Bronchial epithelial cell (primary cell): ENCODE measurements around the gene MT1X. TPM values are rescaled to one million over a fixed set of nuclear protein-coding genes. Genes with fewer than 3 reads are reported as not detected.

Experiments
- DNase-seq: peaks from one replicate; pipeline ENCODE4 v3.0.0-alpha.2; 2010; ENCODE audit warnings: low read depth
- FAIRE-seq: peaks from 2 replicates; lab custom pipeline; 2011; peaks lifted over from hg19 to GRCh38; lab: Jason Lieb, UNC
- H3K27me3 ChIP-seq: 2 replicates; pipeline ENCODE4 v1.5.1; 2011; ENCODE audit warnings: low read length; ENCODE audit not compliant: control insufficient read depth, insufficient read depth
- H3K36me3 ChIP-seq: 2 replicates; pipeline ENCODE4 v1.5.1; 2011; ENCODE audit warnings: low read length; ENCODE audit not compliant: control insufficient read depth, insufficient read depth
- H3K4me3 ChIP-seq: 2 replicates; pipeline ENCODE4 v1.5.1; 2011; ENCODE audit warnings: mild to moderate bottlenecking, low read depth, low read length, control low read depth
- CTCF ChIP-seq: IDR thresholded peaks from 2 replicates; pipeline ENCODE4 v1.5.1; 2011; ENCODE audit warnings: mild to moderate bottlenecking, moderate library complexity, low read length, control low read depth, inconsistent platforms; ENCODE audit not compliant: insufficient read depth, severe bottlenecking
- total RNA-seq: library from RNA; depleted of rRNA; stranded (reverse); fragments of >200 nt; gene quantifications from 2 replicates; pipeline ENCODE4 v1.2.1, GENCODE V29; 2014

The MT1X gene
- total RNA-seq, 1 donor from 2014 or later, result 212 TPM

GRCh38 chr16:56697456-56698155 is 15.3 kb downstream of the MT1X start:
- DNase-seq, result no peak
- no peaks in the 10 kb centered on the region for H3K36me3 ChIP-seq
- H3K4me3 ChIP-seq, result no peak overlapping the region
- H3K27me3 ChIP-seq, result no peaks in the 10 kb centered on the region
- TF ChIP-seq CTCF, result no peak
- FAIRE-seq, result no peak

GRCh38 chr16:56700195-56700594 is 17.9 kb downstream of the MT1X start:
- TF ChIP-seq CTCF, result no peak

GRCh38 chr16:56700631-56701030 is 18.4 kb downstream of the MT1X start:
- Histone ChIP-seq H3K4me3 (no peak overlapping the region), H3K27me3 (no peaks in the 10 kb centered on the region), H3K36me3 (no peaks in the 10 kb centered on the region)
- TF ChIP-seq CTCF, result no peak
- DNase-seq, result no peak
- FAIRE-seq, result no peak

More at GRCh38 chr16:56700195-56700594, 17.9 kb downstream of the MT1X start:
- FAIRE-seq (no peak), DNase-seq (no peak)
- H3K4me3 ChIP-seq, result no peak overlapping the region
- H3K27me3 ChIP-seq, result no peaks in the 10 kb centered on the region
- no peaks in the 10 kb centered on the region for H3K36me3 ChIP-seq

- Histone ChIP-seq H3K4me3 (no peak overlapping the region), H3K27me3 (no peaks in the 10 kb centered on the region), H3K36me3 (no peaks in the 10 kb centered on the region)
- FAIRE-seq, result no peak
- DNase-seq, result no peak
- TF ChIP-seq CTCF, result no peak
These were observed 19.3 kb downstream of the MT1X start for GRCh38 chr16:56701534-56701933.

- no peak overlapping the region for H3K4me3 ChIP-seq
- FAIRE-seq, result no peak
- DNase-seq, result no peak
- no peaks in the 10 kb centered on the region for H3K36me3 ChIP-seq
- TF ChIP-seq CTCF, result no peak
- no peaks in the 10 kb centered on the region for H3K27me3 ChIP-seq
These were observed 20.6 kb downstream of the MT1X start for GRCh38 chr16:56702836-56703235.
